GM21367 (cell line): ENCODE data around the gene ABCA1.
A peak's percentile ranks its signal among the peaks of the same experiment; 100 is the strongest.
"Not testable (repeated sequence)": the region's sequence is repeated elsewhere in the genome, so short reads cannot be mapped to it uniquely, and the experiment has no call there.

ENCODE experiments used
- ATAC-seq: cut with Tn5 transposase; IDR thresholded peaks from one replicate; pipeline ENCODE4 v1.9.1; 2021; ENCODE audit not compliant: unreplicated experiment

ABCA1 gene

GRCh38 chr9:104944871-104945270, 16.9 kb upstream of the ABCA1 start:
- ATAC-seq = no peak

GRCh38 chr9:104944356-104944755, 16.4 kb upstream of the ABCA1 start:
- ATAC-seq = no peak

DNA sequence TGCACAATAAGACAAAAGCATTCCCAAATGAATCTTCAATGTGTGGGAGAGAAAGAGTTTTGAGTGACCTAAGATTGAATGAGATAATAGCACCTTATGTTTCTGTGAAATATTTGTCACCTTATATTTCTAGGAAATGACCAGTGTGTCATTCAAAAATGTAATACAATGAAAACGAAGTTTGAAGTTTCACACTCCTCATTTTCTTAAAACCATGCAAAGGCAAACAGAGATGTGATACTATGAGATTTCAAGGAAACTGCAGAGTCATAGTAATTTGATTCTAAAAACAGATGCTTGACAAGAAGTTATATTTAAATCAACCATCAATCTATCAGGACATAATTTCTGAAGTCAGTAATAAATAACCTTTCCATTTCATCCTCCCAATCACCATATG, 13.6 kb upstream of the ABCA1 start:
- no peak for ATAC-seq

DNA sequence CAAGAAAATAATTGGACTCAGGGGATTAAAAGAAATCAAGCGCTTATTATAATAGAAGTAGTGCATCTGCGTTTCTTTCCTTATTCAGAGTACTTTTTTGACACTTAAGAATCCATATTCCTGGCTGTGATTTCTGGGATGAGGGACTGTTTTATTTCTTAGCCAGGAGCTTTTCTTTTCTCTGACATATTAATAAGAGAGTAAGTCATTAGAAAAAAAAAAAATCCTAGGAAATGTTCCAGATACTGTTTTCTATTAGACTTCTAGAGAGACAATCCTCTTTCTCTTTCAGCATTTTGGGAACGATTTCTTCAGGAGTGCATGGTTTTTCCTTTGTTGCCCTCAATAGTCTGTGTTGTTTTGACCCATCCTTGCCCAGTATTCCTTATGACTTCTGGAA, 8.3 kb upstream of the ABCA1 start:
- ATAC-seq = no peak

DNA sequence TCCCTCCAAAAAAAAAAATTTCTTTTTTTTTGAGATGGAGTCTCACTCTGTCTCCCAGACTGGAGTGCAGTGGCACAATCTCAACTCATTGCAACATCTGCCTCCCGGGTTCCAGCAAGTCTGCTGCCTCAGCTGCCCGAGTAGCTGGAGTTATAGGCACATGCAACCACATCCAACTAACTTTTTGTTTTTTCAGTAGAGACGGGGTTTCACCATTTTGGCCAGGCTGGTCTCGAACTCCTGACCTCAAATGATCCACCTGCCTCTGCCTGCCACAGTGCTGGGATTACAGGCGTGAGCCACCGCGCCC, 7.5 kb upstream of the ABCA1 start:
- not testable (repeated sequence) for ATAC-seq

DNA sequence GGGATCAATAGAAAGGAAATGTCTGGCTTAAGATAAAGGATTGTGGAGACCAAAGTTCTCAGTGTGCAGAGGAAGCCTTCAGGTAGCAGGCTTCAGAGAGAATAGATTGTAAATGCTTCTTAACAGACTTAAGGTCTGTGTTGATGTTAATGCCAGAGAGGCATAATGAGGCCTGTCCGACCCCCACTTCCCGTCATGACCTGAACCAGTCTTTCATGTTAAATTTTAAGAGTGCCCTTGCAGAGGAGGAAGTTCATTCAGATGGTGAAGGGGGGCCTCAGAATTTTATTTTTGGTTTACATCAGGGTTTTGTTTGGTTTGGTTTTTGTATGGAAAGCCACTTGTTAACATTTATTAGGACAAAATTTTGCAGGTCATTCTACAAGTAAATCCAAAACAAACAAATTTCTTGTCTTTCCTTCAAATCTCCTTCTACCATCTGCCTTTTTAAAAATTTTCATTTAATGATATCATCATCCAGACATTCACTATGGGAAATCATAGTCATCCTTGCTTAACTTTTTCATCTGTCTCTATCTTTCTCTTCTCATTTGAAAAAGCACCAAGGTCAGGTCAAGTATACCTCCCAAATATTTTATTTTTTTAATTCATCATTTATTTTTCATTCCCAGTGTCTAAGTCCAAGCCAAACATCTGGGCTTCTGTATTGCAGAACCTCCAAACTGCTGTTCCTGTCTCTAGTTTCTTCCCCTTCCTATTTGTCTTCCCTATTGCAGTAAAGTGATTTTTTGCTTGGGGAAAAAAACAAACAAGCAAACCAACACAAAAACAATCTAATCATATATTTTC, 6.9 kb upstream of the ABCA1 start:
- ATAC-seq = no peak

GRCh38 chr9:104933091-104933490, 5.1 kb upstream of the ABCA1 start:
- ATAC-seq = not testable (repeated sequence)

GRCh38 chr9:104931256-104931655, 3.3 kb upstream of the ABCA1 start:
- no peak for ATAC-seq

DNA sequence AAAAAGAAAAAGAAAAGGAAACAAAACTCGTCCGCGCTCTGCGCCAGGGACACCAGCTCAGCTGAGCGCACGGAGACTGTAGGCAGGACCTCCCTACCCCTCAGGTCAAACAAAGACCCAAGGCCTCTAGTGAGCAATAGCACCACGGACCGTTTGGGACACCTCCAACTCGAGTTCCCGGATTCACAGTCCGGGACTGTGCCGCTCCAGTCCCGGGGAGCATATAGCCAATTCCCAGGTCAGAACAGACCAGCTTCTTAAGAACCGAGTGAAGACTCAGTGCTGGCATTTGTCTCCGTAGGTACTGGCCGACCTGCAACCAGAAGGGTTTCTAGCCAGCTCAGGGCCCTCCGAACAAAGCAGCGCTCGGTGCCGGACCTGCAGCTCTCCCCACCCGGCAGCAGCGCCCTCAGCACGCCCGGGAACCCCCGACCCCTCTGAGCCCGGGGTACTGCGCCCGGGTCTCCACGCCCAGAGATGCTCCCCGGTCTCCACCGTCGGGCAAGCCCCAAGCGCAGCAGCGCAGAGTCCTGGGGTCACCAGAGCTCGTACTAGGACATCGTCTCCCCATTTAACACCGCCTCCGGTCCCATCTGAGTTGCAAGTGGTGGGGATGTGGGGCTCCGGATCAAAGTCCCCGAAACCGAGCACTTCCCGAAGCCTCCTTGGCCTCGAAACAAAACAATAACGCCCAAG, 591 bp downstream of the ABCA1 start:
- no peak for ATAC-seq

GRCh38 chr9:104923740-104924139, 4.2 kb downstream of the ABCA1 start:
- ATAC-seq = peak; percentile 60

GRCh38 chr9:104923289-104923688, 4.7 kb downstream of the ABCA1 start:
- no peak for ATAC-seq

- ATAC-seq = not testable (repeated sequence)
Measured at GRCh38 chr9:104922748-104923147, 5.2 kb downstream of the ABCA1 start.

GRCh38 chr9:104921067-104921741, 6.8 kb downstream of the ABCA1 start:
- peak; percentile 60 for ATAC-seq

DNA sequence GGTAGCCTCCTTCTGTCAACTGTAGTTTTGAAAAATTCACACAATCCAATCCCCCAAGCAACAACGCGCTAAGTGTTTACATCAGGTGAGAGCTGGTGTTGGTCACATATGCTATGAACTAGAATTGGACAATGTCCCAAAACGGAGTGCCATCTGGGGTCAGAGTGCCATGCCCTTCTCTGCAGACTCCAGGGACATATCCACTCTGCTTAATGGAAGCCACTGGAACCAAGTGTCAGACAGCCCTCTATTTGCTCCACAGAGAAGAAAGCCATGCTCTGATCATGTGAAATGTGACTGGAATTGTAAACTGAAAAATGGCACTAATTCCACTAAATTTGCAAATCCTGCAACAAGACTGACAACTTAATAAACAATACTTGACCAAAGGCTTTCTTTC, 12.2 kb downstream of the ABCA1 start:
- no peak for ATAC-seq

- ATAC-seq = no peak
Measured at GRCh38 chr9:104915049-104915448, 12.9 kb downstream of the ABCA1 start.

DNA sequence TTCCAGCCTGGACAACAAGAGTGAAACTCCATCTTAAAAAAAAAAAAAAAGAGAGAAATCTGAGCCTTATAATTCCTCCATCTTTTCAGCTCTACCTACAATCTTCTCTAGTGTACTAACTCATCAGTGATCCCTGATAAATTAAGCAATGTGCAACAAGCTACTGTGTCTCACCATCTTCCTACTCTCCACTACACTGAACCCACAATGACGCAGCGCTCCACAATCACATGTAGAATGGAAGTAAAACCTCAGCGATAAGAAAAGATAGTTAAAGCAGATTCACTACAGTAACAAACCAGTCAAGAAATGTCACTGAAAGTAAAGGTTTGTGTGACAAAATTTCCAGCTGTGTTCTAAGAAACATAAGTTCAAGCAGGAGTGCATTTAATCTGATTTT, 13.5 kb downstream of the ABCA1 start:
- ATAC-seq = no peak

DNA sequence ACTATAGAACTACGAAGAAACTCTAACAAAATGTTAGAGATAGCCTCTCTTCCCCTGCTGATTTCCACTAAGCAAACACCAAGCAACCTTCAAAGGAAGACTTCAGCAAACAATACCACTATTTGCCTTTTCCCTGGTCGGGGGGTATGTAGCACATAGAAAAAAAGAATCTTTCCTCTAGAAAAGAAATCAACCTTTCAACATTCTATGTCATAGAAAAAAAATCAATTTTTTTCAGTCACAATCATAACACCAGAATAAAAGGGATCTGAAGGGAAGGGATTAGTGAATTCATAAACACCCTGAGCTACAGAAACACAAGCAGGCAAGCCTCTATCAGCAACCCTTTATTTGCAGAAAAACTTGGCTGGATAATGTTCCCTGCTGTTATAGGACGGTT, 15.3 kb downstream of the ABCA1 start:
- no peak for ATAC-seq

DNA sequence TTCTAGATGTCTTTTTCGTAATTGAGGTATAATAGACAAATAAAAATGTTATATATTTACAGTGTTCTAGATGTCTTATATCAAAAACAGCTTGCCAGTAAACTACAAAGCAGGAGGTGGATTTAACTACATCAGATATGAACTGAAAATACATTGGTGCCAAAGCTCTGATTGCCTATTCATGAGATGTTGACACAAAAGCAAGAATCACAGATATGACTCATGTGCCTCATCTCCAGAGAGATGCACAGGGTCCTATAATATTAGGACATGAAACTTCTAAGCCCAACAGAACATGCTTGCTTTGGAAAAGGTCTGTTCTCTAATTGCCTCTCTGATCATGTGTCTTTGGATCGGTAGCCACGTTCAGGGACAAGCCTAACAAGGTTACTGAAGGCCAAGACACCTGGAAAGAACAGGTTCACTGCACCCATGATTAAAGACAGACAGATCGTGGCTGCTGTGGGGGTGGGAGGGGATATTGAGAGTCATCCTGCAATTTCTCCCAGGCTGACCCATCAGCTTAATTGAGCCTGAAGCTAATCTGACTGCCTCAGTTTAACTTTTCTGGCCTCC, 16.8 kb downstream of the ABCA1 start:
- ATAC-seq = no peak

- no peak for ATAC-seq
Measured at GRCh38 chr9:104907278-104907951, 20.5 kb downstream of the ABCA1 start.

DNA sequence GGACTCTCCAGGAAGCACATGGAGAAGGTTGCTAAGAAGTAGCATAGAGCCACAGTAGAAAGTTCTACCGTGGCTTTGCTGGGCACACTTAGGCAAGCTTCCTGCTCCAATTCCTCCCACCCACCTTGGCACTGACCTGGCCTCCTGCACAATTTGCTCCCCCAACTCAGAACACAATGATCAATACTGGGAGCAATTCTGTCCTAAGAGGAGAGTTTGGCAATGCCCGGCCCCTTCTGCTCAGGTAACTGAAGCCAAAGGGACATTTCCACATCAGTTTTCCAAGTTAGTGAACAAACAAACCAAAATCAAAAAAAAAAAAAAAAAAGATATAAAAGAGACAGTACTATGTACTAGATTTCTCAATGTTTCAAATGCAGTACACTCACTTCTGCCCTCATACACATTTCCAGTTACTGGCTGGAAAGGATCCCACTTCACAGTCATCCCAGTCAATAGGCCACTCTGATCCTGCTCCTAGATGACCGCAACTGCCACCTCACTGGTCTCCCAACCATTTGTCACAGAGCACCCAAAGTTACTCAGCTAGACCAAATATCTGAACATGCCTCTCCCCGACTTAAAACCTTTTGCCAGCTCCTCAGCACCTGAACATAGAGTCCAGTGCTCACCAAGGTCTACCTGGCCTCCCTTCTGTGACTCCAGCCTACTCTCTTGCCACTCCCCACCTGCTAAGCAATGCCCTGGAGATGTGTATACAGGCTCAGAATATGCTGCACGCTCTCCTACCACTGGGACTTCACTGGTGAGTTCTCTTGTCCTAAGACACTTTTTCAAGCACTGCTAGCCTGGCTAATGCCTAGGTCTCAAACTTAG, 21.3 kb downstream of the ABCA1 start:
- ATAC-seq = no peak
